ENCODE measurements around the gene DCBLD1. TPM values are rescaled to one million over a fixed set of nuclear protein-coding genes. Genes with fewer than 3 reads are reported as not detected.

The DCBLD1 gene
- total RNA-seq, 2 experiments from 2014 or later = 1.2 to 1.6 TPM

GRCh38 chr6:117473401-117473800, 9.1 kb upstream of the DCBLD1 start:
- ATAC-seq = no peak
- no peak overlapping the region for H3K4me3 Mint-ChIP-seq
- POLR2A ChIA-PET = no interaction called here

DNA sequence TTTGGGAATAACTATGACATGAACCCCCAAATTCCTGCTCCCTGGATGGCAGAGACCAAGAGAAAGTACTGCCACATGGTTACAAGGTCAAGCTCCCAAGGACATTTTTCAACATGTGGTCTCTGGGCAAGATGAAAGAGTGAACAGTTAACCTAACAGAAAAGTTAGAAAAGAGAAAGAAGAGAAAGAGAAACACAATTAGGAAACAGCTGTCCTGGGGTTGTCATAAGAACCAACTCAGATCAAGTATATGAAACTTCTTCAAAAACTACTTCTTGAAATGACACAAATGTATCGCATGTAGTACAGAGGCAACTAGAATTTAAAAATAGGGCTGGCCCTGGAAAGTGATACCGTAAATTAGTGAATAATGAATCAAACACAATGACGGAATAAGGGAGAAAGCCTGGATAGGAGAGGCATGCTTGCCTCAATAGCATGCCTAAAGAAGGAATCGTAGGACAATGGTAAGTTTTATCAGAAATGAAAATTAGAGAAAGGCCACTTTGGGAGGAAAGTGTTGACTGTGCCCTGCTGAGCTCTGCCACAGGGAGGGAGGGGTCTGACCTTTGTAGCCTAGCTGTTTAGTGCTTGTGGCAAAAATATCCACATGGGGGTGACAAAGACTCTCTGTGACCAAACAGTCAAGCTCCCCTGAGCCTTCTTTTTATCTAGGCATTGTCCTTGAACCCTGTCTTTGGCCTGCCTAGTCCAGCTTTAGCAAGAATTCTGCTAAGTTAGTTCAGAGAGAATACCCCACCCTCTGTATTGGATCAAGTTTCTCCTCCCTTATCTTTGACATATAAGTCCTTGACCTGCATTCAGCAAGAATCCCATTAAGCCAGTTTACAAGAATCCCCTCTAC, 4.3 kb upstream of the DCBLD1 start:
- Mint-ChIP-seq H3K9me3 (ENCODE audit: low read depth) (no peaks in the 10 kb centered on the region), H3K27ac (no peak overlapping the region), H3K27me3 (peaks cover 32% of the 10 kb centered on the region), H3K4me3 (no peak overlapping the region), H3K4me1 (peaks cover 9% of the 10 kb centered on the region), H3K36me3 (ENCODE audit: low read depth) (no peaks in the 10 kb centered on the region)
- ChIA-PET CTCF (interaction anchor here (0.5 to 1.7 kb wide), 9 partner anchors 13 to 130 kb away, joined by 3 to 8 read pairs (median 3); no protein-coding TSS in a partner anchor), POLR2A (no interaction called here)
- no peak for ATAC-seq
- peak; percentile 37 for DNase-seq
- intact Hi-C loops (cut with DNase I, micrococcal nuclease) = loop anchor here in 1 of 2 experiments (1.0 kb wide), 1 partner anchor 78 kb away; no protein-coding TSS in a partner anchor

More at GRCh38 chr6:117473401-117473800, 9.1 kb upstream of the DCBLD1 start:
- H3K9me3 Mint-ChIP-seq (ENCODE audit: low read depth) = no peaks in the 10 kb centered on the region
- intact Hi-C loops (cut with DNase I, micrococcal nuclease) = no loop called here
- peaks cover 2% of the 10 kb centered on the region for H3K4me1 Mint-ChIP-seq
- H3K36me3 Mint-ChIP-seq (ENCODE audit: low read depth) = no peaks in the 10 kb centered on the region
- no peak overlapping the region for H3K27ac Mint-ChIP-seq
- CTCF ChIA-PET = no interaction called here
- peaks cover 23% of the 10 kb centered on the region for H3K27me3 Mint-ChIP-seq
- DNase-seq = no peak

GRCh38 chr6:117478853-117479231, 3.6 kb upstream of the DCBLD1 start:
- Mint-ChIP-seq H3K4me3 (no peak overlapping the region), H3K27ac (no peak overlapping the region), H3K27me3 (peaks cover 37% of the 10 kb centered on the region), H3K4me1 (peaks cover 15% of the 10 kb centered on the region), H3K9me3 (ENCODE audit: low read depth) (no peaks in the 10 kb centered on the region), H3K36me3 (ENCODE audit: low read depth) (no peaks in the 10 kb centered on the region)
- intact Hi-C loops (cut with DNase I, micrococcal nuclease) = loop anchor here in 1 of 2 experiments (1.0 kb wide), 1 partner anchor 77 kb away; no protein-coding TSS in a partner anchor
- no peak for ATAC-seq
- CTCF ChIA-PET = interaction anchor here (1.0 to 1.7 kb wide), 7 partner anchors 14 to 125 kb away, joined by 3 to 8 read pairs (median 3); no protein-coding TSS in a partner anchor
- no peak for DNase-seq
- POLR2A ChIA-PET = no interaction called here

GRCh38 chr6:117480651-117481050, 1.8 kb upstream of the DCBLD1 start:
- Mint-ChIP-seq H3K27ac (no peak overlapping the region), H3K4me1 (peaks cover 15% of the 10 kb centered on the region), H3K9me3 (ENCODE audit: low read depth) (no peaks in the 10 kb centered on the region), H3K36me3 (ENCODE audit: low read depth) (no peaks in the 10 kb centered on the region), H3K4me3 (no peak overlapping the region), H3K27me3 (peaks cover 41% of the 10 kb centered on the region)
- intact Hi-C loops (cut with DNase I, micrococcal nuclease) = loop anchor here in 1 of 2 experiments (10.0 kb wide), 1 partner anchor 796 kb away; the partner anchor contains the start of gene KPNA5
- ChIA-PET POLR2A (interaction anchor here (0.6 to 0.9 kb wide), 2 partner anchors 9 to 122 kb away, joined by 3 to 4 read pairs; partner anchors contain the start of gene GOPC), CTCF (interaction anchor here (1.0 to 1.6 kb wide), 3 partner anchors 71 to 124 kb away, joined by 3 to 4 read pairs (median 4); no protein-coding TSS in a partner anchor)
- ATAC-seq (no peak), DNase-seq (no peak)

- peaks cover 45% of the 10 kb centered on the region for H3K27me3 Mint-ChIP-seq
- intact Hi-C loops (cut with DNase I, micrococcal nuclease) = loop anchor here in 1 of 2 experiments (10.0 kb wide), 1 partner anchor 797 kb away; the partner anchor contains the start of gene KPNA5
Observed at GRCh38 chr6:117481278-117481925, 1.1 kb upstream of the DCBLD1 start.

DNA sequence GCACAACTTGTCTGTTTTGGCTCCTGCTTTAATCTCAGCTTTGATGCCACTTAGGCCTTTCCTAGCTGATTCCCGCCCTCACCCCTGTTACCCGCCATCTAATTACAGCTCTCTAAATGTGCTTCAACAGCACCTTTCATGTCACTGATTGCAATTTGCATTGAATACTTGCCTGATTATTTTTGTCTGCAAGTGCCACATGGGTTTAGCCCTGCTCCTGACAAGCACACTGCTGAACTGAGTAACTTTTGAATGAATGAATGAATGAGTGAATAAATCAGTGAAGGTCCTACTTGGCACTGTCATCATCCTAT, 591 bp upstream of the DCBLD1 start:
- peaks cover 47% of the 10 kb centered on the region for H3K27me3 Mint-ChIP-seq
- intact Hi-C loops (cut with DNase I, micrococcal nuclease) = loop anchor here (1.0 to 10.0 kb wide), 6 partner anchors 33 to 797 kb away; partner anchors contain the start of genes GOPC (in 1 of the 2) and KPNA5 (in 1 of the 2)
- ChIA-PET POLR2A (no interaction called here), CTCF (interaction anchor here (1.3 to 1.6 kb wide), 2 partner anchors 32 to 70 kb away, joined by 3 to 5 read pairs; no protein-coding TSS in a partner anchor)
- peaks cover 15% of the 10 kb centered on the region for H3K4me1 Mint-ChIP-seq
- H3K36me3 Mint-ChIP-seq (ENCODE audit: low read depth) = no peaks in the 10 kb centered on the region
- H3K9me3 Mint-ChIP-seq (ENCODE audit: low read depth) = no peaks in the 10 kb centered on the region
- ATAC-seq = peak; percentile 7
- H3K27ac Mint-ChIP-seq = no peak overlapping the region
- no peak for DNase-seq
- H3K4me3 Mint-ChIP-seq = peak overlapping the region; percentile 71

More at GRCh38 chr6:117481278-117481925, 1.1 kb upstream of the DCBLD1 start:
- ChIA-PET POLR2A (interaction anchor here (0.6 to 0.9 kb wide), 2 partner anchors 8 to 121 kb away, joined by 3 to 4 read pairs; partner anchors contain the start of gene GOPC), CTCF (interaction anchor here (1.0 to 1.6 kb wide), 3 partner anchors 31 to 123 kb away, joined by 3 to 5 read pairs (median 4); no protein-coding TSS in a partner anchor)
- no peak for ATAC-seq
- Mint-ChIP-seq H3K36me3 (ENCODE audit: low read depth) (no peaks in the 10 kb centered on the region), H3K27ac (no peak overlapping the region), H3K9me3 (ENCODE audit: low read depth) (no peaks in the 10 kb centered on the region), H3K4me3 (peak overlapping the region; percentile 71), H3K4me1 (peaks cover 15% of the 10 kb centered on the region)
- peak; percentile 40 for DNase-seq

DNA sequence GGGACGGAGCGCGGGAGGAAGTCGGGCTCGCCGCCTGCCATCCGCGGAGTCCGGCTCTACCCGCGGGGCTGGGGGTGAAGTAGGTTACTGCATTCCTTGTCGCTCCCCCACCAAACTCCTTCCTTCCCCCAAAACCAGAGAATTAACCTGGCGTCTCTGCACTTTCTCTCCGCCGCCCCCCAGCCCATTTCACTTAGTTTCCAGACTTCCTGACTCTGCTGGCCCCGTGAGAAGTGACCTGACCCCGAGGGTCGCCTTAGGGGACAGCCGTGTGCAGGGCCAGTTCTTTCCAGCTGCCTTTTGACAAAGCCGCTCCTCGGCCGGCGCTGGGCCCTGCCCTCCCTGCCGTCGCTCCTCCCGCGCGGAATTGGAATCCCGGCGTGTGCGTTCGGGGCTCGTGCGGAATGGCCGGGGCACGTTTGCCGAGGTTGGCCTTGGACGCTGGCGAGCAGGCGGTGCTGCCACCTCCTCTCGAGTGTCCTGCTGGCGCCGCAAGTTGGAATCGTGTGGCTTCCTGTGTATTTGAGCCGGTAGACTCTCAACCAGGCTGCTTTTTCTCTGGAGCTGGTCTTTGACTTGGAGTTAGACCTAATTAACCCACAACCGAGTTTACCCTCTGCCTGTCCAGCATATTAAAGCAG, 650 bp downstream of the DCBLD1 start:
- peak overlapping the region; percentile 75 for H3K4me3 Mint-ChIP-seq
- peak; percentile 28 for ATAC-seq
- ChIA-PET POLR2A (interaction anchor here (0.7 kb wide), 1 partner anchor 8 kb away, joined by 3 read pairs; no protein-coding TSS in a partner anchor), CTCF (interaction anchor here (0.6 to 0.9 kb wide), 3 partner anchors 72 to 119 kb away, joined by 3 to 4 read pairs (median 3); no protein-coding TSS in a partner anchor)
- no peaks in the 10 kb centered on the region for H3K36me3 Mint-ChIP-seq (ENCODE audit: low read depth)
- DNase-seq = peak; percentile 41
- H3K27ac Mint-ChIP-seq = peak overlapping the region; percentile 27
- no peaks in the 10 kb centered on the region for H3K9me3 Mint-ChIP-seq (ENCODE audit: low read depth)
- H3K27me3 Mint-ChIP-seq = peaks cover 52% of the 10 kb centered on the region
- H3K4me1 Mint-ChIP-seq = peaks cover 15% of the 10 kb centered on the region
- intact Hi-C loops (cut with DNase I, micrococcal nuclease) = loop anchor here (1.0 to 10.0 kb wide), 4 partner anchors 34 to 798 kb away; partner anchors contain the start of genes KPNA5 (in 1 of the 2) and NUS1 (in 1 of the 2)

DNA sequence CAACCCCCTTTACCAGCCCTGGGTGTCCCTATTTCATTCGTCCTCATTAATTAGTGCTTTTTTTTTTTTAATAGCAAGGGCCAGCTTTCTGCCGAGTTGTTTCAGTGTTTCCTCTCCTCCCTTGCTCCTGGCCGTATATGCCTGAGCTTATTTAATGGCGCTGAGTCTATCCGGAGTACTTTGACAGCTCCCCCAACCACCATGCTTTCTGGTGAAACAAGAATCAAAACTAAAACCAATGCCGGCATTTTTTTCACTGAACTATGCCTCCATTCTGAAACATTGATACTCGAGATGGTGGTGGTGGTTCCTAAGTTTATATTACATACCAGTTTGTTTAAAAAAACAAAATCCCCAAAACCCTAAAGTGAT, 1.2 kb downstream of the DCBLD1 start:
- intact Hi-C loops (cut with DNase I, micrococcal nuclease) = loop anchor here (1.0 to 10.0 kb wide), 4 partner anchors 35 to 799 kb away; partner anchors contain the start of genes KPNA5 (in 1 of the 2) and NUS1 (in 1 of the 2)
- H3K27ac Mint-ChIP-seq = peak overlapping the region; percentile 27
- no peaks in the 10 kb centered on the region for H3K9me3 Mint-ChIP-seq (ENCODE audit: low read depth)
- no peak for ATAC-seq
- H3K4me1 Mint-ChIP-seq = peaks cover 15% of the 10 kb centered on the region
- peaks cover 51% of the 10 kb centered on the region for H3K27me3 Mint-ChIP-seq
- peak overlapping the region; percentile 75 for H3K4me3 Mint-ChIP-seq
- ChIA-PET POLR2A (interaction anchor here (0.7 kb wide), 1 partner anchor 8 kb away, joined by 3 read pairs; no protein-coding TSS in a partner anchor), CTCF (interaction anchor here (0.6 to 0.9 kb wide), 3 partner anchors 23 to 119 kb away, joined by 3 to 4 read pairs (median 3); no protein-coding TSS in a partner anchor)
- H3K36me3 Mint-ChIP-seq (ENCODE audit: low read depth) = no peaks in the 10 kb centered on the region
- DNase-seq = peak; percentile 16

DNA sequence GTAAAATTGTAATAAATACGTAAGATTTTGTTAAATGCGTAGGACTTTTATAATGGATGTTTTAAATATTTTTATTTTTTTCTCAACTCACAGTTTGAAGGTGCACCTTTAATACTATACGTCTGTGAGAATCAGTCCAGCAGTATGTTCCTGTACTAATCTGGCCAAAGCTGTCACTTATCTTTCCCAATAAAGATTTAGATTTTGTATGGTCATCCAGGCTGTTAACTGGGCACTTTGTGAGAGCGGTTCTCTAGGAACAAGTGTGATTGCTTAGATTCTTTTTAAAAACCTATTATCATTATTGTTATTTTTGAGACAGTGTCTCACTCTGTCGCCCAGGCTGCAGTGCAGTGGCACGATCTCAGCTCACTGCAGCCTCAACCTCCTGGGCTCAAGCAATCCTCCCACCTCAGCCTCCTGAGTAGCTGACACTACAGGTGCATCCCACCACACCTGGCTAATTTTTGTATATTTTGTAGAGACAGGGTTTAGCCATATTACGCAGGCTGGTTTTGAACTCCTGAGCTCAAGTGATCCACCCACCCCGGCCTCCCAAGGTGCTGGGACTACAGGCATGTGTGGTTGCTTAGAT, 1.7 kb downstream of the DCBLD1 start:
- CTCF ChIA-PET = interaction anchor here (0.6 to 0.9 kb wide), 3 partner anchors 22 to 179 kb away, joined by 3 to 4 read pairs (median 3); no protein-coding TSS in a partner anchor
- H3K27me3 Mint-ChIP-seq = peaks cover 49% of the 10 kb centered on the region
- peaks cover 15% of the 10 kb centered on the region for H3K4me1 Mint-ChIP-seq
- no peak for DNase-seq
- intact Hi-C loops (cut with DNase I, micrococcal nuclease) = loop anchor here in 1 of 2 experiments (10.0 kb wide), 1 partner anchor 799 kb away; the partner anchor contains the start of gene KPNA5
- H3K4me3 Mint-ChIP-seq = no peak overlapping the region
- H3K36me3 Mint-ChIP-seq (ENCODE audit: low read depth) = no peaks in the 10 kb centered on the region
- no peak overlapping the region for H3K27ac Mint-ChIP-seq
- no peaks in the 10 kb centered on the region for H3K9me3 Mint-ChIP-seq (ENCODE audit: low read depth)
- ATAC-seq = no peak
- POLR2A ChIA-PET = no interaction called here

GRCh38 chr6:117485433-117485832, 3.0 kb downstream of the DCBLD1 start:
- Mint-ChIP-seq H3K27me3 (peaks cover 44% of the 10 kb centered on the region), H3K4me3 (no peak overlapping the region), H3K9me3 (ENCODE audit: low read depth) (no peaks in the 10 kb centered on the region), H3K27ac (no peak overlapping the region), H3K4me1 (peaks cover 15% of the 10 kb centered on the region), H3K36me3 (ENCODE audit: low read depth) (no peaks in the 10 kb centered on the region)
- intact Hi-C loops (cut with DNase I, micrococcal nuclease) = loop anchor here in 1 of 2 experiments (10.0 kb wide), 1 partner anchor 801 kb away; the partner anchor contains the start of gene KPNA5
- ATAC-seq (no peak), DNase-seq (no peak)
- POLR2A ChIA-PET = no interaction called here
- CTCF ChIA-PET = no interaction called here
